UCSD-AML1 (cell line): ENCODE measurements around the gene SLC2A4.
"Not testable (repeated sequence)": the region's sequence is repeated elsewhere in the genome, so short reads cannot be mapped to it uniquely, and the experiment has no call there.

Experiments used
- DNase-seq: peaks from one replicate; lab custom pipeline; 2025; ENCODE audit not compliant: unreplicated experiment; lab: John Stamatoyannopoulos, UW

Gene SLC2A4

GRCh38 chr17:7281074-7281952 lies at the start of gene SLC2A4:
TSS of gene SLC2A4 (plus strand) at chr17:7281718. CDS start at chr17:7281935, 217 bp downstream.
- peak; percentile 96 for DNase-seq

DNA sequence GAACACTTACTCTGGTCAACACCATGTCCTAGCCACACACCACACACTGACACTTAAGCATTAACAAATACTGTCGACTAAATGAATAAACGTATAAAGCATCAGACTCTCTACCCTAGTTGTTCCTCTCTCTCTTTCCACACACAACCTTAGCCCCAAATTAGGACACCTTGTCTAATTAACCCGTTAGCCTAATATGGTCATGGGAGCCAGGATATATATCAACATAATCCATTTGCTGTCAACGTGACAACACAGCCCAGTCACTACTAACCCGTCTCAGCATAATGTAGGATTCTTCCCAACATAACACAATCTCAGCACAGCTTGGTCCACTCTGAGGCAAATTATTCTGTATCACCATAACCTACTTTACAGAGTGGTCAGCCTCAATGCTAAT lies 49.4 kb upstream of the SLC2A4 start:
- no peak for DNase-seq

DNA sequence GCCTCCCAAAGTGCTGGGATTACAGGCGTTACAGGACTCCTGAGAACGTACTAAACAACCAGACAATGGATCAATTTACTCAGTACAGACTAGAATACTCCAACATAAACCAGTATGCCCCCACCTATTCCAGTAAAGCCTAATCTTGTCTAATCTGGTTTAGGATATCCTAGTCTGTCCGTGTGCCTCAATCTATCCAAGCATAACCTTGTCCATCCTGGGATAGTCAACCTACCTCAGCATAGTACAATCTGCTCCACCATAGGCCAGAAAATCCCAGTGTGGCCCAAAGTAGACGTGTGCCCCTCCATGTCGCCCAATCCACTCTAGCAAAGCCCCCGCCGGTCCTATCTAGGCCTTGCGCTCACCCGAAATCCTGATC lies 47.8 kb upstream of the SLC2A4 start:
- DNase-seq = no peak

DNA sequence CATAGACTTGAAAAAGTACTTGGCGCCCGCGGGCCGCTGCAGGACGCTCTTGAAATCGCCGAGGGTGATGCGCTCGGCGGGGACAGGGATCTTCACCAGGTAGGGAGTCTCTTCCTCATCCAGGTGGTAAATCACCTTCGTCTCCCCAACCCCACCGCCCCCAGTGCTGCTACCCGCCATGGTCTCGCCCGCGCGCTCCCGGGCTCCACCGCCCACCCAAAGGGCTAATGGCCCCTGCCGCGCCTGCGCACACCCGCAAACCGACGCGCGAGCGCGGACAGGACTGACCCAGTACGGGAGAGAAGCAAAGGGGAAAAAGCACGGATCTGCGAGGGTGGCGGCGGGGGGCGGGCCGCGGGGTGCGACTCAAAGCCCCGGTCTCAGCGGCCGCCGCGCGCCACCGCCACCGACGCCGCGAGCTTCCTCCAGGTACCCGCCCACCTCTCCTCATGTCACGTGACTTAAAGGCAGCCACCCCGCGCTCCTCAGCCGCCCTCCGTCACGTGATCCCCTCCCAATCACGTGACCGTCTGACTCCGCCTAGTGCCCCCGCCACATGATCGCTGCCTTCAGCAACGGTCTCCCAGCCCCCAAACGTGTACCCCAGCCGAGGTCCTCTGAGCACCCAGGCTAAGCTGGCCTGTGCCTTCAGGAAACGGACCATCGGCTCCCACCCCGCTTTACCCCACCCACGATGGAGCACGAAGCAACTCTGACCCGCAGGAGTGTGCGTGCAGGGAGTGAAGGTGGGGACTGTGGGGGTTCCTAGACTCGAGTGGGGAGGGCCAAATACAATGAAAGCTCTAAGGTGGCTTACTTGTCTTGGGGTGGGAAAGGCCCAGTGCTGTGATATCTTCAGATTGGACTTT lies 47.2 kb upstream of the SLC2A4 start, which contains the start of gene DVL2:
Gene DVL2, minus strand, starts transcription at position 435 of the 869 bp plus-strand sequence. Its CDS starts 255 bp downstream, at position 180.
- peak; percentile 90 for DNase-seq

- no peak for DNase-seq
These were observed 45.5 kb upstream of the SLC2A4 start for GRCh38 chr17:7235693-7236665.

- no peak for DNase-seq
These were observed 44.7 kb upstream of the SLC2A4 start for GRCh38 chr17:7236808-7237207.

DNA sequence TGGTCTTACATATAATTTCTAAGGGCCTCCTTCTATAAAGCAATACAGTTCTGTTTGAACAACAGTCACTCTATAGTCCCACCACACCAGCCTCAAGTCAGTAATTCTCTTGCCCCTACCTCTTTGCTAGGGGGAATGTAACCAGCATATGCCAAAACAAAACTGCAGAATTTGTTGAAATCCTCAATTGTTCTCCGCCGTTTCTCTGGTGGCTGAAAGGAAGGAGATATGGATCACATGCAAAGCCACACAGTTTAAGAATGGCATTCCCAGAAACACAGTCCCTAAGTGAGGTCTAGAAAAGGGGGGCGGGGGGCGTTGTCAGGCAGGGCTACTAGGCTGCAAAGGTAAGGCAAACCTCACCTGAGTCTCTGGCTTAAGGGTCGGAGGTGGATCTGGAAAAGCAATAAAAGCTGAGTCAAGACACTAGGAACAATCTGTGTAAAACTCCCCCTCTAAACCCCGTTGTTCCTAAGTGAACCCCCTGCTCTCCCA lies 44.2 kb upstream of the SLC2A4 start:
- DNase-seq = no peak

GRCh38 chr17:7237761-7238419 lies 43.6 kb upstream of the SLC2A4 start:
- peak; percentile 86 for DNase-seq

DNA sequence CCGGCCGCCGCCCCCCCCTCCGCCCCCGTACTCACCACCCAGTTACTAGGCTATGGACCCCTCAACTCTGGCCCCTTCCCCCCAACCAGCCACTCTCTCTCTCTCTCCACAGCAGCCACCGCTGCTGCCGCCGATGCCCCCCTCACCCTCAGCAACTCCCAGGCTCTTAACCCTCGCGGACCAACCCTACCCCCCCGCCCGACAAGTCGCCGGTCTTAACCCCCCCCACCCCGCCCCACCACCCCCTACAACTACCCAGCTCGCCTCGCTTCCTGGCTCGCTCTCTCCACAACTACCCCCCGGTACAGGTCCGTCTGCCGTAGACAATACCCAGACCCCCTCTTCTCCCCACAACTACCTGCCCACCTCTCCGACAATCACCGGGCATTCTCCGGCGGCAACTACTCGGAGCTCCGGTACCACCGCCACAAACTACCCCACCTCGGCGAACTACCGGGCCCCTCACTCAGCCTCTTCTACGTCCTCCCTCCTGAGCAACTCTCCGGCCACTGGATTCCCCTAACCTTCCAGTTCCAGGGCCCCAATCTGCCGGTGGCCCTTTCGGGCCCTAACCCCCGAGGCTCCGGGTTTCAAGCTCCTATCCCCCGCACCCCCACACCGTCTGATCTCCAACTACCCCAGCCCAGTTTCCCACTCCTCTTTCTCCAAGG lies 43.0 kb upstream of the SLC2A4 start:
- no peak for DNase-seq

GRCh38 chr17:7239091-7240027 lies 42.2 kb upstream of the SLC2A4 start, which contains the start of gene PHF23:
TSS of gene PHF23 (minus strand) at chr17:7239457. CDS start at chr17:7239279, 178 bp downstream.
- DNase-seq = peak; percentile 100

DNA sequence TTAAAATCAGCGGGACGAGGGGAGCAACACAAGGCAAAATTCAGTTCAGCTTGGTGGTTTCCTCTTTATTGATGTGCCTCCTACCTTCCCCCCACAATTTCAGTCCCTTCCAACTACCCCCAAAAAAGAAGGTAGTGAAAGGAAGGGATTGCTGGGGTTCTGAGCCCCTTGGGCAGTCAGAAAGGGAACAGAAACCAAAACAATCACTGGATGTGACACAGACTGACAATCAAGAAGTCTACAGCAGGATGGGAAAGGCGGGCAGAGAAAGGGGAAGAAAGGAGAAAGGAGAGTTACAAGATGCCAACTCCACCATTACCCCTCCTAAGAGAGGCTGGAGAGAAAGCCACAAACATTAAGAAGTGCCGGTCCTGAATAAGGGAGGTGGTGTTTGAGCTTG lies 41.1 kb upstream of the SLC2A4 start:
- no peak for DNase-seq

DNA sequence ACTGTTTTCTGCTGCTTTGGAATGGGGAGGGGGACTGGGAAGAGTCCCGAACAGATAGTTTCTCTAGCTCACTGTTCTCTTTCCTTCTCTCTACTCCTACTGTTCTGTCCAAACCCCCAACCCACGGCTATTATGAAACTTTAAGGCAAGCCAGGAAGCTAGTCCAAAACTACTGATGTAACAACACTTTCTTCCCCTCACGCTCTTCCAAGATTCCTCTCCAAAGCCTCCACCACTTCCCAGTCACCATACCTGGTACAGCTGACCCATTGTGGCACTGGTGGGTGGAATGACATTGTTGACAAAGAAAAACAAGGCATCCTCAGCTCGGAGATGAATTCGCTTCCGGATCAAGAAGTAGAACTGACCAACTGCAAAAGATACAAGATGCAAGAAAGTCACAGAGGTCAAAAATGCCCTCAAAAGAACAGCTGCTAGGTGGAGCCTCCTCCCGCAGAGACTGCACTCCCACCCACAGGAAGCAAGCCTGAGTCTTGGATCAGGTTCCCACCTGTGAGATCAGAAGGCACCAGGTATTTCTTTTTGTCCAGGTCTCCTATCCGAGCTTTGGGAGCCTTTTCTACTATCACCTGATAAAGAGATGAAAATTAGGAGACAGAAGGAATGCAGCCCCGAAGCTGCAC lies 40.3 kb upstream of the SLC2A4 start:
- no peak for DNase-seq

DNA sequence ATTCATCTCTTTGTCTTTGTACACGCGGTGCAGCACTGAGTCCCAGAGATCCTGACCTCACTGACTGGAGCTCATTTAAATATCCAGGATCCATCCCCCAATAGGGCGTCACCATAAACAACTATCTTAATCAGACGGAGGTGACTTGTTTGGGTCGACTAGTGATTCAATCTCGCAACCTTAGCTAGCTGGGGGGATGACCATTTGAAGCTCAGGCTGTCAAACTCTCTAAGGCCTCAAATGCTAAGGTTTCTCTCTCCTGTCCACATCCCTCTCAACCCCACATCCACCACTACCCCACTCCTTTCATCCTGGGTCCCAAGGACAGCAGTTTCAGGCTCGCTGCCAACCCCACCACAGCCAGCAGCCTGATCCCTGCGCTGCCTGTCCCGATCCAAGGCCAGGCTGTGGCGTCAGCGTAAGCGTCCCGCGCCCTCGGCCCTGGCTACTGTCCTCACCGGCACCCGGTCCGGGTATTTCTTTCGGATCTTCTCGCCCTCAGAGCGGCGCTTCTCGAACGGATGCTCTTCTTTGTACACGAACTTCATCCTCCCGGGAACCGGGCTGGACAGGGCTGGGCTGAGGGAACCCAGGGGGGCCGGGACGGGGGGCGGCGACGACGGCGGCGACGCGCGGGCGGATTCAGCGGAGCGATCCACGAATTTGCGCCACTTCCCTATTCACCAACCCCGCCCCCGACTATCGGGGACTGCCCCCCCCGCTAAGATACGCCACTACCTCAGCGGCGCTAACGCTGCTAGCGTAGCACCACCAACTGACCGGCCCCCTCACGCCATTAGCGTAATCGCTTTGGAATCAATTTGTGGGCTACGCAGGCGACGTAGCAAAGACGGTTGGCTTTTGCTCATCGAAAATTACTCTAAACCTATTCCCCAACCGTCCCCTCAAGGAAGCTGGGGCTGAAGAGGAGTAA lies 39.5 kb upstream of the SLC2A4 start, which contains the start of gene GABARAP:
Gene GABARAP, minus strand, starts transcription at position 667 of the 934 bp plus-strand sequence. Its CDS starts 119 bp downstream, at position 548.
- DNase-seq = peak; percentile 93

DNA sequence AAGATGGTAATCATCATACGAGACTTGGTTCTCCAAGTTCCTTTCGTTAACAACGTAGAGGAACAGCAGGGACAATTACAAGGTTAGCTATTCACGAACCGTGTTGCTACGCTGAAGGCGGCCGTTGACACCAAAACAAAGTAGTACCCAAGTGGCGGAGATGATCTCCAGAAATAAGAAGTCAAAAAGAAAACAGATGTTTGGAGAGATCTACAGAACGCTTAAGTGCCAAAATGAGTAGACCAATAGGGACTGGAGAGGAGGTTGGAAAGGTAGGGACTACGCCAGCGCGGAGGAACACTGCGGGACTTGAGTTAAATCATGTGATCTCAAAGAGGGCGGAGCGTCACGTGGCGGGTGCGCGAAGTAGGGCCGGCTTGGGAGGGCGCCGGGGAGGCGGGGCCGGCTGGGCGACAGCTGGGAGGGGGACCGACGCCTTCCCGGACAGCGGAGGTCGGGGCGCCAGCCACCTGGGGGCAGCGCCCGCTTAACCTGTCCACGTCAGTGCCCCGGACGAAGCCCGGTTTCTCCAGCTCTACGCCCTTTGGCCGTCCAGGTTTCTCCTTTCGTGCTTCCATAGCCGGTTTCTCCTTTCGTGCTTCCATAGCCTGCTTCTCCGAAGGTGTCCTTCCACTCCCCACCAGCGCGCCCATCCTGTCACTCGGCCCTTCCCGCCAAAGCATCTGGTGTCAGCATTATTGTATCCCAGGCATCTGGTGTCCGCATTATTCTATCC lies 38.6 kb upstream of the SLC2A4 start:
- peak; percentile 93 for DNase-seq

DNA sequence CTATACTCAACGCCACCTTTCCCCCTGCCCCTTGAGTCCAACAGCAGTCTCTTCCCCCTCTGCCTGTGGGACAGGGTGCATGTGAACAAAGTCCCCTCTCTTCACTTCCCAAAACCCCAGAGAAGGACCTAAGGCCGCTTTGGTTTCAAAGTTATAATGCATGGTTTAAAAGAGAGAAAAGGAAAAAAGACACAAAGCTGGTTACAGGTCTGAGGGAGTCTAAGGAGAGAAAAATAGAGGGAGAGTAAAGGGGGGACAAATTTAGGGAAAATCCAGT lies 38.1 kb upstream of the SLC2A4 start:
- no peak for DNase-seq

GRCh38 chr17:7243838-7244237 lies 37.7 kb upstream of the SLC2A4 start:
- DNase-seq = not testable (repeated sequence)
